IPS-18c (cell line): ENCODE results near the gene CXCL16.
"Not testable (repeated sequence)": the region's sequence is repeated elsewhere in the genome, so short reads cannot be mapped to it uniquely, and the experiment has no call there.

Experiments
- H3K4me3 ChIP-seq: 2 replicates; pipeline ENCODE4 v1.7.0; 2013; ENCODE audit warnings: low read depth, mild to moderate bottlenecking, low read length, moderate library complexity; ENCODE audit not compliant: insufficient read depth
- H3K9me3 ChIP-seq: one replicate; pipeline ENCODE4 v1.6.1; 2013; ENCODE audit warnings: mild to moderate bottlenecking, low read length, moderate library complexity; ENCODE audit not compliant: control insufficient read depth, insufficient read depth

CXCL16 gene

DNA sequence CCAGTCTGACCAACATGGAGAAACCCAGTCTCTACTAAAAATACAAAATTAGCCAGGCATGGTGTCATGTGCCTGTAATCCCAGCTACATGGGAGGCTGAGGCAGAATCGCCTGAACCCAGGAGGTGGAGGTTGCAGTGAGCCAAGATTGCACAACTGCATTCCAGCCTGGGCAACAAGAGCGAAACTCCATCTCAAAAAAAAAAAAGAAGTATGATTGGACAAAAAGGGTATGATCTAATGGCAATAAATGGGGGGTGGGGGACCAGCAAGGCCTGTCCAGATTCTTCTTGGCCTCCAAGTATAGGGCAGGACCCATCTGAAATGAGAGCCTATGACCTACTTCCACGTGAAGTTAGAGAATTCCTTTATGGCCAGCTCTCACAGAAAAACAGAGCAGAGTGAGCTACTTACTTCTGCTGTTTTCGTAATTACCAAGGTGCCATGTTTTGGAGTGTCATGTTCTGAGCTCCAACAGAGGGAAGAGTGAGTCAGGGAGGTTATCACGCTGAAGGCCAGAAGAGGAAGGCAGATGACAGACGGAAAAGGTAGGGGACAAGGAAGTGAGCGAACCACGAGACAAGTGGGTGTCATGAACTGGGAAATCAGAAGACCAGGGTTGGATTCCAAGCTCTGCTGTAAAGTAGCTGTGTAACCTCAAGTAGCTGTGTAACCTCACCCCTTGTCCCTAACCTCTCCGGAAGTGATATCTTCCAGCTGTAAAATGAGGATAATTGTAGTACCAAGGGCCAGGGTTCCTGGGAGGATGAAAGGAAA is 3.7 kb downstream of the CXCL16 start:
- Histone ChIP-seq H3K9me3 (peaks cover 2% of the 10 kb centered on the region), H3K4me3 (no peak overlapping the region)

- Histone ChIP-seq H3K4me3 (no peak overlapping the region), H3K9me3 (peaks cover 2% of the 10 kb centered on the region)
These were observed 4.8 kb downstream of the CXCL16 start for GRCh38 chr17:4734857-4735475.

- Histone ChIP-seq H3K4me3 (no peak overlapping the region), H3K9me3 (no peaks in the 10 kb centered on the region)
These were observed 6.6 kb downstream of the CXCL16 start for GRCh38 chr17:4733073-4733531.

DNA sequence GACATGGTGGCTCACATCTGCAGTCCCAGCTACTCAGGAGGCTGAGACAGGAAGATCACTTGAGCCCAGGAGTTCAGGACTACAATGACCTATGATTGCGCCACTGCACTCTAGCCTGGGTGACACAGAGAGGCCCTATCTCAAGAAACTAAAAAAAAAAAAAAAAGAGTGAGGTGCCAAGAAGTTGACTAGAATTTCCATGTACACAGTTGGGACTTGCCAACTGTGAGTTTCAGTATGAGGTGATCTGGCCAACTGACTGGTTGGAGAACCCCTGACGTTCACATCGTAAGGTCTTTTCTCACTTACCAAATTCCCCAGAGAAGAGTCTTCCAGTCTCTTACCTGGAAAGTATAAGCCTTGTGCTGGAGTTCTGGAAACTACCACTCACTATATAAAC is 11.6 kb downstream of the CXCL16 start:
- Histone ChIP-seq H3K9me3 (no peaks in the 10 kb centered on the region), H3K4me3 (no peak overlapping the region)

GRCh38 chr17:4725646-4726310 is 13.9 kb downstream of the CXCL16 start:
- no peaks in the 10 kb centered on the region for H3K9me3 ChIP-seq

DNA sequence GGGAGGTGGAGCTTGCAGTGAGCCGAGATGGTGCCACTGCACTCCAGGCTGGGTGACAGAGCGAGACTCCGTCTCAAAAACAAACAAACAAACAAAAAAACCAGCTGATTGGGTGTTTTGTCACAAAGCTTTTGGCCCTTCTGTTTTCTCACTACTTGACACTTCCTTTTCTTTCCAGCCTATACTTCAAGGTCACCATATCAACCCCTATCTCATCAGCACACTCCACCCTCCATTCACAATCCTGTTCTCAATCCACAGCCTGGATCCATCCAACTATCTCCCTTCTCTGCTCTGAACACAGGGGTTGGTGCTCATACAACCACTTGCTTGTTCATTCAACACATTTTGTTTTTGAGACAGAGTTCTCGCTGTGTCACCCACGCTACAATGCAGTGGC is 15.1 kb downstream of the CXCL16 start:
- no peak overlapping the region for H3K4me3 ChIP-seq
- no peaks in the 10 kb centered on the region for H3K9me3 ChIP-seq

More at GRCh38 chr17:4725646-4726310, 13.9 kb downstream of the CXCL16 start:
- no peak overlapping the region for H3K4me3 ChIP-seq

DNA sequence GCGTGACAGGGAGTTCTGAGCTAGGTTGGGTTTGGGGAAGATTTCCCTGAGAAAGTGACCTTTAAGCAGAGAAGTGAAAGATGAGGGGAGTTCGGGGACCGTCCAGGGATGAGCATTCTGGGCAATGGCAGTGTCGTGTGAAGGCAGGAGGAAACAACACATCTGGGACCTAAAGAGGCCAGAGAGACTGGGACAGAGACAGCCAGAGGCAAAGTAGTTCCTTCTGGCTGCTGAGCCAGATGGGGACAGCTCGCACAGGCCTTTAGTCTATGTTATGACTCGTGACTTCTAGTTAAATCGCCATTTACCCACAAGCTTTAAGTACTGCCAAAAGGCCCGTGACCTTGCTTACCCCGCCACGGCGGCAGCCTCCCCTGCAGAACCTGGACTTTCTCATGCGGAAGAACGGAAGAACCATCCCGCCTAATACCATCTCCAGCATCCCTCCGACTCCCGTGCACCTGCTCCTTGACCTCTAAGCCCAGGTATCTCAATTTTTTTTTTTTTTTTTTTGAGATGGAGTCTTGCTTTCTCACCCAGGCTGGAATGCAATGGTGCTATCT is 17.0 kb downstream of the CXCL16 start:
- no peak overlapping the region for H3K4me3 ChIP-seq
- no peaks in the 10 kb centered on the region for H3K9me3 ChIP-seq

- Histone ChIP-seq H3K9me3 (no peaks in the 10 kb centered on the region), H3K4me3 (no peak overlapping the region)
These were observed 18.3 kb downstream of the CXCL16 start for GRCh38 chr17:4721203-4722135.

DNA sequence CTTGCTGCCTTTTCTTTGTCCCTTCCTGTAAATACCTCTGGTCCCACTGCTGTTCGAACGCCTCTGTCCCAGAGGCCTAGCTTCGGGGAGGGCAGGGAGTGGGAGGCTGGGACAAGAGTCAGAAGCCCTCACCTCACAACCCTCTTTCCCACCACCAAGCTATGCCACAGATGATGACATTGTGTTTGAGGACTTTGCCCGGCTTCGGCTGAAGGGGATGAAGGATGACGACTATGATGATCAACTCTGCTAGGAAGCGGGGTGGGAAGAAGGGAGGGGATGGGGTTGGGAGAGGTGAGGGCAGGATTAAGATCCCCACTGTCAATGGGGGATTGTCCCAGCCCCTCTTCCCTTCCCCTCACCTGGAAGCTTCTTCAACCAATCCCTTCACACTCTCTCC is 18.9 kb downstream of the CXCL16 start:
- Histone ChIP-seq H3K9me3 (no peaks in the 10 kb centered on the region), H3K4me3 (no peak overlapping the region)

DNA sequence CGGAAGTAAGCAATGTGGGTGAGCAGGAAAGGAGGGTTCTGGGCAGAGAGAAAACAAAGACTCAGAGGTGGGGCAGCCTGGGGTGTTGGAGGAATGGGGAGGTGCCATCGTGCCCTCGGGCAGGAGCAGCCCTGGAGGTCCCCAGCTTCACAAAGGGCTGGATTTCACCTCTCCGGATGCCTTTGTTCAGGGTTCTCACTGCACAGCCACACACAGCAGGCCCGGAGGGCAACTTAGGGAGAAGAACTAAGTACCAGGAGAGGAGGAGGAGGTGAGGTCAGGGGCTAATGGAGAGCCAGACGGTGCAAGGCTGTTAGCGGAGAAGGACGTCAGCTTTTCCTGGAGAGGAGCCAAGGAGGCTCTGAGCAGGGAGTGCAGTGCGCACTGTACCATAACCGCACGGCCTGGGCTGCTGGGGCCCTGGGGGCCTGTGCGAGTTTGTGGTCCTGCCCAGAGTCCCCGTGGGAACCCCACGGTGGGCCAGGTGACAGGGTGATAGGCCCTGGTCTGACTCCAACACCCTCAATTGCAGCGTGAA is 20.0 kb downstream of the CXCL16 start:
- H3K9me3 ChIP-seq, result no peaks in the 10 kb centered on the region
- H3K4me3 ChIP-seq, result no peak overlapping the region

- Histone ChIP-seq H3K4me3 (no peak overlapping the region), H3K9me3 (no peaks in the 10 kb centered on the region)
These were observed 20.6 kb downstream of the CXCL16 start for GRCh38 chr17:4719146-4719545.

- no peaks in the 10 kb centered on the region for H3K9me3 ChIP-seq
- H3K4me3 ChIP-seq, result no peak overlapping the region
These were observed 21.5 kb downstream of the CXCL16 start for GRCh38 chr17:4718276-4718675.

GRCh38 chr17:4717791-4718190 is 21.9 kb downstream of the CXCL16 start:
- Histone ChIP-seq H3K9me3 (no peaks in the 10 kb centered on the region), H3K4me3 (no peak overlapping the region)

DNA sequence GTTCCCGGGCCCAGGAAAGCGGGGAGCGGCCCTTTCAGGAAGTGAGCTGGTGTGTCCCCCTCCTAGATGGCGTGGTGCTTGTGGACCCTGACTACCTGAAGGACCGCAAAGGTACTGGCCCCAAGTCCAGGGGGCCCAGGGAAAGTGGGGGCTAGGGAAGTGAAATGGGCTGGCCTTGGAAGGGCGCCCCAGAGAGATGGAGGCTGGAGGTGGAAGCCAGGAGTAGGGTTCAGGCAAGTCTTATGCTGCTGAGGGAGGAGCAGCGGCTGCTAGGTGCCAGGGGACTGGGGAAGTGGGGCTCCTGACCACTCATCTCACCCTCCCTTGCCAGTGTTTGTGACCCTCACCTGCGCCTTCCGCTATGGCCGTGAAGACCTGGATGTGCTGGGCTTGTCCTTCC is 23.6 kb downstream of the CXCL16 start:
- H3K9me3 ChIP-seq, result no peaks in the 10 kb centered on the region
- H3K4me3 ChIP-seq, result no peak overlapping the region

DNA sequence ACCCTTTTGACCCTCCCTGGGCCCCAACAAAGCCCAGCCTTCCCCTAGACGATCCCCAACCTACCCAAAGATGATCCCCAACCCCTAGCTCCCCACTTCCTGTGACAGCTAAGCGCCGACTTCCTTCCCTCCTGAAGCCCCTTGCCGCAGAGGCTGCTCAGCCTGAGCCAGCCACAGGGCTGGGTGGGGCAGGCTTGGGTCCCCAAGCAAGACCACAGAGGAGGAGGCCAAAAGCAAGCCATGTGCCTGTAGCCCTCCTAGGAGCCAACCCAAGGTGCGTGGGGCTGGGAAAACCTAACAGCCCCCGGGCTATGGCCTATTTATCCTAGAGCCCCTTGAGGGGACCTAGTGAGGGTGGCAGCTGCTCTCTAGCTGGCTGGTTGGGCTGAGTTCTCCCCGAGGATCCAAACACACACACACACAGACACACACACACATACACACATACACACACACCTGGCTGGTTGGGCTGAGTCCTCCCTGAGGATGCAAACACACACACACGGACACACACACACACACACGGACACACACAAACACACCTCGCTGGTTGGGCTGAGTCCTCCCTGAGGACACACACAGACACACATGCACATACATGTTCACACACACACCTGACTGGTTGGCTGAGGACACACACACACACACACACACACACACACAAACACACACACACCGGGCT is 24.5 kb downstream of the CXCL16 start:
- no peaks in the 10 kb centered on the region for H3K9me3 ChIP-seq
- no peak overlapping the region for H3K4me3 ChIP-seq

- H3K9me3 ChIP-seq, H3K4me3 ChIP-seq: not testable (repeated sequence)
These were observed 25.2 kb downstream of the CXCL16 start for GRCh38 chr17:4714340-4715062.
